ENCODE measurements around the gene DTD1.

Gene DTD1

GRCh38 chr20:18802012-18802634 is 214.3 kb downstream of the DTD1 start:
- no peak for DNase-seq

- DNase-seq: no peak
Measured at GRCh38 chr20:18805881-18806280, 218.0 kb downstream of the DTD1 start.

DNA sequence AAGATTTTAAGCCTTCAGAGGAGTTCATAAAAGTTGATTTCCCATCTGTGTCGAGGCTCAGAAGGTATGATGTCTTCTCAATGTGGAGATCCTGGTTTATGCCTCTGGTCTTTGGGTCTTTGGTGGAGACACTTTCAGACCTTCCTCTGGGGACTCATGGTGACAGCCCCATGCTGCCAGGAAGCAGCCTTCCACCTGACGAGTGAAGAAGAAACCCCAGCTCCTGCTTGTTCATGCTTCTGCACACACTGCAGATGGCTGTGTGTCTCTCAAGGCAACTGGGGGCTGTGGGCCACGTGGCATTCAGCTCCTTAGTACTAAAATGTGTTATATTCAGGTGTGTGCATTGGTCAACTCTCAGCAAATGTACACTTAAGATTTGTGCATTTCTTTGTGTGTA is 220.9 kb downstream of the DTD1 start:
- no peak for DNase-seq

- DNase-seq: no peak
Measured at GRCh38 chr20:18811186-18811585, 223.3 kb downstream of the DTD1 start.

DNA sequence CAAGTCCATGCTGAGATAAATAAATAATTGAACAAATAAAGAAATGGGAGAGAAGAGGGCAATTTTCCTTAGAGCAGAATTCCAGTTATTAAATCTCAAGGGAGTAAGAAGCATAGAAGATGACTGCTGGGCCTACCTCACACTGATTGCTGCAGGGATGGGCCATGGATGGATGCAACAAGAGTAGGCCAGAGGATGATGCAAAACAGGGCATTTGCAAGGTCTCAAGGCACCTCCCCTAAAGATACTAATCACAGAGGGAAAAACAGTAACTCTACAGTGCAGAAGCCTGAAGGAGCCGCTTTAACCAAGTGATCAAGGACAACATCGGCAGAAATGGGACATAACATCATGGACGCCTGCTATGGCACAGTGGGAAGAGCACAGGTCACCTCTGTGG is 224.1 kb downstream of the DTD1 start:
- DNase-seq: no peak

- no peak for DNase-seq
Measured at GRCh38 chr20:18813483-18813882, 225.6 kb downstream of the DTD1 start, which contains the start of gene SCP2D1. Gene SCP2D1 (plus strand): TSS chr20:18813783. CDS start chr20:18813816, 33 bp downstream.

GRCh38 chr20:18815194-18815942 is 227.5 kb downstream of the DTD1 start:
- no peak for DNase-seq
